Esophagus muscularis mucosa (tissue), 3 donors: Measurements from ENCODE around the gene TRPV4.

ENCODE experiments used
- CTCF ChIP-seq, 3 experiments: fragments of 200-600 bp in 2 of 3; fragments of 450-650 bp in 1 of 3; sonication (generic) in 2 of 3; IDR thresholded peaks; one replicate each; pipeline ENCODE4 v1.5.1; 2017 to 2019; ENCODE audit warnings: antibody characterized with exemption in 3 of 3, mild to moderate bottlenecking in 2 of 3, moderate library complexity in 1 of 3
- POLR2A ChIP-seq: fragments of 450-650 bp; IDR thresholded peaks from one replicate; pipeline ENCODE4 v1.6.1; 2017; ENCODE audit warnings: antibody characterized with exemption, moderate library complexity, mild to moderate bottlenecking, low read depth

DNA sequence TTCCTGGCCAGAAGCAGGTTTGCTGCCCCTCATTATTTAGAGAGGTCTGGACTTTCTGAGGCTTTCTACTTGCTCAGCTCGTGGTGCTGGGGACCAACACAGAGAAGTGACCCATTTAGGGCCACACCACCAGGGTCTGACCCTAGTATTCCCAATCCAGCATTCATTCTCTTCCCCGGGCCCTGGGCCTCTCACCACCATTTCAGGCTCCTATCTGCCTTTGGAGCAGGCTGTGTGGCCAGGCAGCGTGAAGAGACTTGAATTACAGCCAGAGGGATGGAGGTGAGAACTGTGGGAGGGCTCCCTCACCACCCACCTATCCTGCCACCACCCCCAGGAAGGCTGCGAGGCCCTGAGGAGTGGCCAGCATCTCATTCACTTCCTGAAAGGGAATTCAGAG lies 95.0 kb downstream of the TRPV4 start:
- TF ChIP-seq CTCF (IDR thresholded peaks at IDR 0.05) (no peak), POLR2A (no peak)
